Endothelial cell of umbilical vein (primary cell): ENCODE data around the gene TEKT1. TPM values are rescaled to one million over a fixed set of nuclear protein-coding genes. Genes with fewer than 3 reads are reported as not detected.

Experiments used
- BruUV-seq: library from RNA; stranded (reverse); fragments of 400-500 nt; replicated peaks from 2 replicates; lab custom pipeline; 2021; lab: Mats Ljungman, UMichigan
- CTCF ChIA-PET: fragments of 300-600, 350-600 bp; sonication (Branson Sonifier 250); formaldehyde crosslinking; loops from one replicate; lab custom pipeline; 2021; ENCODE audit warnings: antibody characterized with exemption, inconsistent platforms; lab: Charles Lee
- POLR2A ChIA-PET: fragments of 300-600, 350-600 bp; sonication (Branson Sonifier 250); formaldehyde crosslinking; loops from one replicate; lab custom pipeline; 2021; ENCODE audit warnings: antibody characterized with exemption, inconsistent platforms; lab: Charles Lee
- DNase-seq: peaks from one replicate; pipeline ENCODE4 v3.0.0-alpha.2; 2011; ENCODE audit warnings: low read depth, low spot score
- FAIRE-seq: peaks from 2 replicates; lab custom pipeline; 2011; peaks lifted over from hg19 to GRCh38; lab: Jason Lieb, UNC
- H2AFZ ChIP-seq: 2 replicates; pipeline ENCODE4 v1.6.0; 2012; ENCODE audit warnings: low read depth, low read length, control low read depth, inconsistent platforms
- H3K27ac ChIP-seq: 2 replicates; pipeline ENCODE4 v1.5.1; 2011; ENCODE audit warnings: low read depth, mild to moderate bottlenecking, control low read depth, low read length, moderate library complexity; ENCODE audit not compliant: insufficient read depth
- H3K27me3 ChIP-seq, 2 experiments: 2 replicates each; pipeline versions ENCODE4 v1.6.0 to v1.6.1; 2011; ENCODE audit warnings: low read length in 2 of 2, mixed read lengths in 1 of 2; ENCODE audit not compliant: control insufficient read depth in 2 of 2, insufficient read depth in 2 of 2
- H3K36me3 ChIP-seq, 2 experiments: 2 replicates in 1 of 2; 3 replicates in 1 of 2; pipeline ENCODE4 v1.5.1; 2011; ENCODE audit warnings: low read length in 2 of 2, mild to moderate bottlenecking in 1 of 2, moderate library complexity in 1 of 2; ENCODE audit not compliant: control insufficient read depth in 2 of 2, insufficient read depth in 2 of 2; ENCODE audit errors: extremely low read depth in 1 of 2
- H3K4me1 ChIP-seq: 3 replicates; pipeline ENCODE4 v1.5.1; 2011; ENCODE audit warnings: mild to moderate bottlenecking, low read length; ENCODE audit not compliant: control insufficient read depth, insufficient read depth; ENCODE audit errors: extremely low read depth
- H3K4me2 ChIP-seq: 2 replicates; pipeline ENCODE4 v1.6.1; 2011; ENCODE audit warnings: low read length, control low read depth, mixed read lengths; ENCODE audit not compliant: insufficient read depth
- H3K4me3 ChIP-seq, 3 experiments: fragments of 200-600 bp in 1 of 3; sonication (generic), shearing (Covaris generic) in 1 of 3; replicated peaks in 1 of 3; 2 replicates each; pipeline ENCODE4 v1.5.1; 2011 to 2016; ENCODE audit warnings: control low read depth in 3 of 3, low read length in 3 of 3, mild to moderate bottlenecking in 2 of 3, inconsistent platforms in 1 of 3, low read depth in 1 of 3, moderate library complexity in 1 of 3; ENCODE audit not compliant: insufficient read depth in 1 of 3
- H3K79me2 ChIP-seq: 2 replicates; pipeline ENCODE4 v1.6.0; 2012; ENCODE audit warnings: low read length, inconsistent platforms; ENCODE audit not compliant: control insufficient read depth, insufficient read depth
- H3K9ac ChIP-seq: replicated peaks from 2 replicates; pipeline ENCODE3; 2011; ENCODE audit warnings: low read length, control low read depth; ENCODE audit not compliant: insufficient read depth; ENCODE audit errors: extremely low read depth
- H3K9me1 ChIP-seq: replicated peaks from 3 replicates; pipeline ENCODE4 v1.6.0; 2011; ENCODE audit warnings: mild to moderate bottlenecking, low read length; ENCODE audit not compliant: control insufficient read depth, insufficient read depth; ENCODE audit errors: extremely low read depth
- H3K9me3 ChIP-seq: replicated peaks from 2 replicates; pipeline ENCODE4 v1.5.1; 2012; ENCODE audit warnings: low read length, inconsistent platforms; ENCODE audit not compliant: control insufficient read depth, insufficient read depth
- H4K20me1 ChIP-seq: replicated peaks from 2 replicates; pipeline ENCODE3; 2011; ENCODE audit warnings: mild to moderate bottlenecking, low read length; ENCODE audit not compliant: control insufficient read depth, insufficient read depth; ENCODE audit errors: extremely low read depth
- CTCF ChIP-seq, 2 donors: IDR thresholded peaks; 1 replicate in 1 of 2; 2 replicates in 1 of 2; pipeline ENCODE4 v1.5.1; 2011; ENCODE audit warnings: low read length in 2 of 2, mild to moderate bottlenecking in 2 of 2, moderate library complexity in 2 of 2, control low read depth in 1 of 2, inconsistent platforms in 1 of 2, low read depth in 1 of 2; ENCODE audit not compliant: insufficient read depth in 1 of 2; ENCODE audit errors: extremely low read depth in 1 of 2
- EZH2 ChIP-seq: IDR thresholded peaks from 2 replicates; pipeline ENCODE4 v1.6.1; 2012; ENCODE audit warnings: borderline replicate concordance, low read depth, mild to moderate bottlenecking, moderate library complexity, low read length, inconsistent platforms; ENCODE audit not compliant: severe bottlenecking
- FOS ChIP-seq: IDR thresholded peaks from 2 replicates; pipeline ENCODE4 v1.6.1; 2011; ENCODE audit warnings: mild to moderate bottlenecking, low read length, moderate library complexity, borderline replicate concordance; ENCODE audit not compliant: insufficient read depth
- GATA2 ChIP-seq: IDR thresholded peaks from 2 replicates; pipeline ENCODE4 v1.7.0; 2011; ENCODE audit warnings: low read depth, mild to moderate bottlenecking, moderate library complexity, mixed read lengths, low read length; ENCODE audit not compliant: insufficient read length, insufficient read depth
- JUN ChIP-seq: IDR thresholded peaks from 2 replicates; pipeline ENCODE4 v1.6.1; 2011; ENCODE audit warnings: borderline replicate concordance, low read depth; ENCODE audit not compliant: insufficient read length, insufficient read depth
- MAX ChIP-seq: IDR thresholded peaks from 2 replicates; pipeline ENCODE4 v1.6.1; 2011; ENCODE audit not compliant: insufficient read depth, insufficient read length
- MYC ChIP-seq: IDR thresholded peaks from one replicate; pipeline ENCODE4 v1.6.1; 2011; ENCODE audit warnings: mild to moderate bottlenecking, low read depth, low read length
- POLR2A ChIP-seq: IDR thresholded peaks from 2 replicates; pipeline ENCODE4 v1.6.1; 2012; ENCODE audit warnings: low read depth, mild to moderate bottlenecking, control low read depth, low read length
- POLR2AphosphoS5 ChIP-seq: IDR thresholded peaks from 2 replicates; pipeline ENCODE4 v1.6.1; 2012; ENCODE audit warnings: low read depth, mild to moderate bottlenecking, control low read depth, low read length, moderate library complexity; ENCODE audit not compliant: insufficient read depth
- dilution Hi-C: fragments of 300-500 bp; cut with MboI; formaldehyde crosslinking; loops from one replicate; pipeline ENCODE4 v1.15.0; 2019; ENCODE audit warnings: low sequenced_read_pairs; ENCODE audit not compliant: extremely low pct_ligation_motif_present
- intact Hi-C: fragments of 100-400 bp; cut with micrococcal nuclease; formaldehyde crosslinking; loops from one replicate; pipeline ENCODE4 v1.10.0; 2022
- polyA plus RNA-seq, 4 experiments: library from polyadenylated mRNA; depleted of rRNA in 3 of 4; stranded (reverse) in 3 of 4; unstranded in 1 of 4; fragments of >200 nt; gene quantifications; 2 replicates each; pipeline versions ENCODE4 v1.2.1 to v1.2.3, GENCODE V29; 2011 to 2012; ENCODE audit warnings: missing spikeins in 1 of 4
- total RNA-seq: library from RNA; stranded (reverse); gene quantifications from 2 replicates; pipeline ENCODE4 v1.2.3, GENCODE V29; 2021

Gene TEKT1
- total and polyA plus RNA-seq, 2 donors (not counting 3 experiments of a cell fraction or from before 2014, with no cell fraction given): not detected

DNA sequence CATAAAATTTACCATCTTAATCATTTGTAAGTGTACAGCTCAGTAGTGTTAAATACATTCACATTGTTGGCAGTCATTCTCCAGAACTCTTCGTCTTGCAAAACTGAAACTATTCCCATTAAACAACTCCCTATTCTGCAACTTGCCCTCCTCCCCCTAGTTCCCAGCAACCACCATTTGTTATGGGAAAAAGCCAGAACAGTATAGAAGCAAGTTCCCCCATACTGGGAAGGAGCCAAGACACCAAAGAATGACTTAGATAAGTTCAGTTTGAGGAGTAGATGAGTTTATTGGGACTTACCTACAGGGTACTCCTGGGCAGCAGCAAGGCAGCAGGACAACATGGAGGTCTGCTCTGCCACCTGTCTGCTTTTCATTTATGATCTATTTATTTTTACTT, 39.3 kb upstream of the TEKT1 start:
- DNase-seq (no peak), FAIRE-seq (no peak)
- TF ChIP-seq JUN: no peak
- H3K79me2 ChIP-seq: no peaks in the 10 kb centered on the region
- no TSS peak for BruUV-seq
- peaks cover 7 to 8% of the 10 kb centered on the region in 2 experiments for H3K27me3 ChIP-seq
- H3K4me2 ChIP-seq: no peak overlapping the region
- no peak overlapping the region for H3K9ac ChIP-seq
- H4K20me1 ChIP-seq: no peaks in the 10 kb centered on the region
- H3K36me3 ChIP-seq: no peaks in the 10 kb centered on the region
- no peaks in the 10 kb centered on the region for H3K9me1 ChIP-seq
- no peaks in the 10 kb centered on the region for H3K9me3 ChIP-seq
- intact Hi-C loops: no loop called here
- POLR2A ChIA-PET: no interaction called here
- H3K4me1 ChIP-seq: no peaks in the 10 kb centered on the region
- dilution Hi-C loops: no loop called here
- no peak overlapping the region for H3K4me3 ChIP-seq
- CTCF ChIA-PET: interaction anchor here (1.1 kb wide), 2 partner anchors 40 to 133 kb away, joined by 3 read pairs; no protein-coding TSS in a partner anchor
- H3K27ac ChIP-seq: no peak overlapping the region
- H2AFZ ChIP-seq: no peak overlapping the region

DNA sequence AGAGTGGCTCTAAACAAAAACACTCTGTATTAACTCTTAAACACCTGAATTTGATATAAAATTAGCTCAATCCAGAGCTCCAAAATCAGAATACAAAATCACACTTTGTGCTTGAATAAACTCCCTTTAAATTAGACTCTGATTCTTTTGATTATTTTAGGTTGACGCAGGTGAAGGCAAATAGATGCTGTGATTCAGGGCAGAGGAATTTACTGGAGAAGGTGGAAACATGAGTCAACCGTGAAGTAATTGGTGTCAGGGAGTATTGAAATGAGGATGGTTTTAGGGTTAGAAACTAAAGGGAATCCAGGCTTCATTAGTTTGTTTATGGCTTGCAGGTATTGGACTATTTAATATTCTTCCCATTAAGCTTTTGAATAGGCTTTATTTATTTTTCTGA, 37.1 kb upstream of the TEKT1 start:
- FAIRE-seq: no peak

More for the DNA sequence above, 37.1 kb upstream of the TEKT1 start:
- ChIA-PET POLR2A (no interaction called here), CTCF (interaction anchor here (1.3 to 1.5 kb wide), 2 partner anchors 25 to 42 kb away, joined by 6 to 8 read pairs; no protein-coding TSS in a partner anchor)
- no peaks in the 10 kb centered on the region for H3K79me2 ChIP-seq
- no peak overlapping the region for H3K4me2 ChIP-seq
- intact Hi-C loops (no loop called here), dilution Hi-C loops (no loop called here)
- no TSS peak for BruUV-seq
- H3K9ac ChIP-seq: no peak overlapping the region
- DNase-seq: no peak
- no peak overlapping the region for H2AFZ ChIP-seq
- H3K36me3 ChIP-seq: no peaks in the 10 kb centered on the region
- H3K4me1 ChIP-seq: no peaks in the 10 kb centered on the region
- H3K9me1 ChIP-seq: no peaks in the 10 kb centered on the region
- H3K27me3 ChIP-seq: peaks cover 17 to 25% of the 10 kb centered on the region in 2 experiments
- no peak for TF ChIP-seq CTCF (IDR thresholded peaks at IDR 0.05; ENCODE audit: extremely low read depth in 1 of 2, insufficient read depth in 1 of 2, low read depth in 1 of 2, low read length in 2 of 2)
- TF ChIP-seq POLR2A: no peak
- TF ChIP-seq POLR2AphosphoS5: no peak
- TF ChIP-seq MAX: no peak
- TF ChIP-seq JUN: no peak
- TF ChIP-seq FOS: no peak
- no peak for TF ChIP-seq MYC
- TF ChIP-seq GATA2: no peak
- no peak for TF ChIP-seq EZH2
- H4K20me1 ChIP-seq: no peaks in the 10 kb centered on the region
- H3K9me3 ChIP-seq: no peaks in the 10 kb centered on the region
- H3K27ac ChIP-seq: no peak overlapping the region
- no peak overlapping the region for H3K4me3 ChIP-seq
